GM18502 (cell line): Measurements from ENCODE around the gene ITPR2.
"Not testable (repeated sequence)": the region's sequence is repeated elsewhere in the genome, so short reads cannot be mapped to it uniquely, and the experiment has no call there.

Source experiments
- ATAC-seq: cut with Tn5 transposase; IDR thresholded peaks from one replicate; pipeline ENCODE4 v1.9.1; 2021; ENCODE audit warnings: mild to moderate bottlenecking; ENCODE audit not compliant: unreplicated experiment, poor library complexity

Gene ITPR2

GRCh38 chr12:26832822-26833742 is at the start of gene ITPR2:
Gene ITPR2, minus strand, starts transcription at chr12:26833194. Its CDS starts 413 bp downstream, at chr12:26832781.
- ATAC-seq = peak; percentile 79

DNA sequence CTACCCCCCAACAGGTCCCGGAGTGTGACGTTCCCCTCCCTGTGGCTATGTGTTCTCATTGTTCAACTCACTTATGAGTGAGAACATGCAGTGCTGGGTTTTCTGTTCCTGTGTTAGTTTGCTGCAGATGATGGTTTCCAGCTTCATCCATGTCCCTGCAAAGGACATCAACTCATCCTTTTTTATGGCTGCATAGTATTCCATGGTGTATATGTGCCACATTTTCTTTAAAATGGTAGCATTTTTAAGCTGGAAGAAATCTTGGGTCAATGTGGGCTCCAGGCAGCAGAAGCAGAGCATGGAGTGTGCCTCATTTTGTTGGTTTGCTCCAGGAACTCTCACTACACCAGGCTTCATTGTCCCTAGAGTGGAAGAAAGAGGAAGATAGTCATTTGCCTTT is 47.6 kb upstream of the ITPR2 start:
- ATAC-seq = no peak

DNA sequence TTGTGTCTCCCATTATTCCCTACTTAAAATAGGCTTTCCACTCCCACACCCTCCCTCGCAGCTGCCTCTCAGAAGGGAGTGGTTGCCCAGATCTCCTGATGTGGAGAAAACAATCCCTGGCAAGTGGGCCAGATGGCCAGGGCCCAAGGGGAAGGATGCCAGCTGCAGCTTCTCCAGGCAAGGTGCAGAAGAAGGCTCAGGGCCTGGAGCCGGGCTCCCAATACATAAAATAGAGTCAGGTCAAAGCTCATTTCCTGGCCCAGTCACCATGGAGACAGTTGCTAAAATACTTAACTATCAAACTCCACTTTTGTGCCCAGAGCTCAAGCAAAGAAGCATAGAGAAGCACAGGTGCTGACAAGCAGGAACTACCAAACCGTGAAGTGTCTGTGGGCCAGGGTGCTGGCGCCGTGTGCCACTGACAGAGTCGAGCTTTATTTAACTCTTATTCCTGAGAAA is 45.7 kb upstream of the ITPR2 start:
- no peak for ATAC-seq

- peak; percentile 46 for ATAC-seq
Observed at GRCh38 chr12:26874501-26875296, 41.7 kb upstream of the ITPR2 start.

- ATAC-seq = no peak
Observed at GRCh38 chr12:26872625-26873024, 39.6 kb upstream of the ITPR2 start.

DNA sequence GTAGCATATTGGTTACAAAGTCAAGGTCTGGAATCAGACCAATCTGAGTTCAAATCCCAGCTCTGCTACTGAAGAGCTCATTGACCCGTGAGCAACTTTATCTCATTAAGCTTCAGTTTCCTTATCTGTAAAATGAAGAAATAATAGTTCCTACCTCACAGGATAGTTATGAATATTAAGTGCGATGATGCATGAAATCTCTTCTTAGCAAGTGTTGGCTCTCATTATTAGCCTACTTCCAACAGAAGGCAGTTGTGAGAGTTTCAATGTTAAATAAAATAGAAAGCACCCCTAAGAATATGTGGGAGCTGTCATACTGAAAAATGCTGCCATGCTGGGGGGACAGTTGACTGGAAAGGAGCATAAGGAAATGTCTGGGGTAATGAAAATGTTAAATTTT is 39.0 kb upstream of the ITPR2 start:
- ATAC-seq = no peak

DNA sequence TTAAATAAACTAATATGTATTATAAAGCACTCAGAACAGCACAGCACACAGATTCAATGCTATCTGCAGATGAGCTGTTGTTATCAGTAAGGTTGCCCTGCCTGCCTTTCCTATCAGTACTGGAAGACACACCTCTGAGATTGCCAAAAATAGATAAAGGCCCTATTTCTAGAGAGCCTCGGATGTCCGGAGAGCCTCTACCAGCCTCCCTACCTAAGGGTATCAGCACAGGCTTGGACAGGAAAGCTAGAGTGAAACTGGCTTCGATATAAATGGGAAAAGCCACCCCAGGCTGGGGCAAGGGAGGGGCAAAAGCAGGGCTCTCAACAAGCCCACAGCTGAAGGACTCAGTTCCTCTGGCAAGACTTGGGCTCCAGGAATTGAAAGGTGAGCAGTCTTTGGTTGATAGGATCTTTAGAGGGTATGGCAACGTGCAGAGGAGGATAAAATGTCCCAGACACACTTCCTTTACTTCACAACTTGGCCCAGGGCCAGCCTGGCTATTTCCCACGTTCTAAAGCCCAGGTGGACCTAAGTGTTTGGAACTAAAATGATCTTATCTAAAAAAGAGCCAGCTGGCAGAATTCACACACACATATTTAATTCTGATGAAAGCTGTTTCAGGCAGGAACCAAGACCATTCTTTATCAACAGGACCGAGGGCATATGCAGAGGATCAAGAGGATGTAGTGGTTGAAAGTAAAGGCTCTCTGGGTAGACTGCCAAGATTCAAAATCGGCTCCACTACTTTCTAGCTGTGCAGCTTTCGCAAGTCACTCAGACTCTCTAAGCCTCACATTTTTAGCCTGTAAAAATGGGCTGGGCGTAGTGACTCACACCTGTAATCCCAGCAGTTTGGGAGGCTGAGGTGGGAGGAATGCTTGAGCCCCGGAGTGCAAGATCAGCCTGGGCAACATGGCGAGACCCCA is 37.8 kb upstream of the ITPR2 start:
- ATAC-seq = peak; percentile 56

- ATAC-seq = no peak
Observed at GRCh38 chr12:26869908-26870459, 37.0 kb upstream of the ITPR2 start.

- no peak for ATAC-seq
Observed at GRCh38 chr12:26869104-26869494, 36.1 kb upstream of the ITPR2 start.

- no peak for ATAC-seq
Observed at GRCh38 chr12:26868447-26869103, 35.6 kb upstream of the ITPR2 start.

- peak; percentile 56 for ATAC-seq
Observed at GRCh38 chr12:26867080-26867479, 34.1 kb upstream of the ITPR2 start.

- no peak for ATAC-seq
Observed at GRCh38 chr12:26863515-26863914, 30.5 kb upstream of the ITPR2 start.

GRCh38 chr12:26862787-26863186 is 29.8 kb upstream of the ITPR2 start:
- not testable (repeated sequence) for ATAC-seq

DNA sequence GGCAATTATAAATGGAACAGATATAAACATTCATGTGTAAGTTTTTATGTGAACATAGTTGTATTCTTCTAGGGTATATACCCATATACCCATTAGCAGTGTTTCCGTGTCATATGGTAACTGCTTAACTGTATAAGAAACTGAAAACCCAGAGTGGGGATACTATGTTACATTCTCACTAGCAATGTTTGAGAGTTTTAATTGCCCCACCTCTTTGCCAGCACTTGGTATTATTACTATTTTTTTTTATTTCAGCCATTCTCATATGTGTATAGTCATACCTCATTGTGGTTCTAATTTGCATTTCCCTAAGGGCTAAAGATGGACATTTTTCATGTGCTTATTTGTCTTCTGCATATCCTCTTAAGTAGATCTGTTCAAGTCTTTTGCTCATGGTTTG is 28.7 kb upstream of the ITPR2 start:
- ATAC-seq = no peak

DNA sequence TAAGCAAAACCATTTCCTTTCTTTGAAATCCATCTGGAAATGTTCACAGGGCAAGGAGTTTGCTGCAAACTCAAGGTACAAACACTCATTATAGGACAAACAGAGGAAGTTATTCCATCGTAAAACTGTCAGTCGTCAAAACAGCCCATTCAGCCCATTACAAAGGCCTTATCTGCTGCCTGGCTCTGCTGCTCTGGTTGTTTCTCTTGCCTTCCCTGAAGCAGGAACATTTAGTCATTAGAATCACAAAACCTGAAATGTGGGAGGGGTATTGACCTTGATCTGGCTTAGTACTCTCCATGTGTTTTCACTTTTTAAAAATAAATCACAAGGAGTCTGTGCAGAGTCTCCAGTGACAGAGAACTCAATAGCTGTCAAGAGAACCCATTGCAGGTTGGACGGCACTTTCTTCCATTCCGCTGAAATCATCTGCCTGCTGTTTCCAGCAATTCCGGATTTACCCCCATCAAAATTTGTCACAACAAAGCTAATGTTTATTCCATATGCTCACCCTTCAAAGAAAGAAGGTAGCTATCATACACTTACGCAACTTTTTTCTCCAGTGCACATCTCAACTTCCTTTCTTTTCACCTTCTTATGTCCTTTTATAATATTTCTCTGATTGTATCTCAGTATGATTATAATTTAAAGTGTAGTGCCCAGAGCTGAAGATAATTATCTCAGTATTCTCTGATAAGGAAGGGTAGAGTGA is 24.6 kb upstream of the ITPR2 start:
- ATAC-seq = no peak

GRCh38 chr12:26855337-26855736 is 22.3 kb upstream of the ITPR2 start:
- ATAC-seq = no peak

GRCh38 chr12:26854031-26854390 is 21.0 kb upstream of the ITPR2 start:
- peak; percentile 18 for ATAC-seq

GRCh38 chr12:26853303-26854030 is 20.5 kb upstream of the ITPR2 start:
- peak; percentile 81 for ATAC-seq
